ENCODE measurements around the gene DRICH1.
"Not testable (repeated sequence)": the region's sequence is repeated elsewhere in the genome, so short reads cannot be mapped to it uniquely, and the experiment has no call there.

- TF ChIP-seq, protein P1, sequence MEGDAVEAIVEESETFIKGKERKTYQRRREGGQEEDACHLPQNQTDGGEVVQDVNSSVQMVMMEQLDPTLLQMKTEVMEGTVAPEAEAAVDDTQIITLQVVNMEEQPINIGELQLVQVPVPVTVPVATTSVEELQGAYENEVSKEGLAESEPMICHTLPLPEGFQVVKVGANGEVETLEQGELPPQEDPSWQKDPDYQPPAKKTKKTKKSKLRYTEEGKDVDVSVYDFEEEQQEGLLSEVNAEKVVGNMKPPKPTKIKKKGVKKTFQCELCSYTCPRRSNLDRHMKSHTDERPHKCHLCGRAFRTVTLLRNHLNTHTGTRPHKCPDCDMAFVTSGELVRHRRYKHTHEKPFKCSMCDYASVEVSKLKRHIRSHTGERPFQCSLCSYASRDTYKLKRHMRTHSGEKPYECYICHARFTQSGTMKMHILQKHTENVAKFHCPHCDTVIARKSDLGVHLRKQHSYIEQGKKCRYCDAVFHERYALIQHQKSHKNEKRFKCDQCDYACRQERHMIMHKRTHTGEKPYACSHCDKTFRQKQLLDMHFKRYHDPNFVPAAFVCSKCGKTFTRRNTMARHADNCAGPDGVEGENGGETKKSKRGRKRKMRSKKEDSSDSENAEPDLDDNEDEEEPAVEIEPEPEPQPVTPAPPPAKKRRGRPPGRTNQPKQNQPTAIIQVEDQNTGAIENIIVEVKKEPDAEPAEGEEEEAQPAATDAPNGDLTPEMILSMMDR (IDR thresholded peaks at IDR 0.05), result not testable (repeated sequence)
- not testable (repeated sequence) for TF ChIP-seq EP300, POLR2AphosphoS5, POLR2A (IDR thresholded peaks at IDR 0.05)
These were observed 8.1 kb upstream of the DRICH1 start for GRCh38 chr22:23640206-23640605.

All from sigmoid colon (tissue), 4 donors.